HG03095 (cell line): ENCODE measurements around the gene IFNAR2.
"Not testable (repeated sequence)": the region's sequence is repeated elsewhere in the genome, so short reads cannot be mapped to it uniquely, and the experiment has no call there.

Source experiments
- ATAC-seq: cut with Tn5 transposase; IDR thresholded peaks from one replicate; pipeline ENCODE4 v1.9.1; 2021; ENCODE audit warnings: moderate library complexity; ENCODE audit not compliant: unreplicated experiment

The IFNAR2 gene

DNA sequence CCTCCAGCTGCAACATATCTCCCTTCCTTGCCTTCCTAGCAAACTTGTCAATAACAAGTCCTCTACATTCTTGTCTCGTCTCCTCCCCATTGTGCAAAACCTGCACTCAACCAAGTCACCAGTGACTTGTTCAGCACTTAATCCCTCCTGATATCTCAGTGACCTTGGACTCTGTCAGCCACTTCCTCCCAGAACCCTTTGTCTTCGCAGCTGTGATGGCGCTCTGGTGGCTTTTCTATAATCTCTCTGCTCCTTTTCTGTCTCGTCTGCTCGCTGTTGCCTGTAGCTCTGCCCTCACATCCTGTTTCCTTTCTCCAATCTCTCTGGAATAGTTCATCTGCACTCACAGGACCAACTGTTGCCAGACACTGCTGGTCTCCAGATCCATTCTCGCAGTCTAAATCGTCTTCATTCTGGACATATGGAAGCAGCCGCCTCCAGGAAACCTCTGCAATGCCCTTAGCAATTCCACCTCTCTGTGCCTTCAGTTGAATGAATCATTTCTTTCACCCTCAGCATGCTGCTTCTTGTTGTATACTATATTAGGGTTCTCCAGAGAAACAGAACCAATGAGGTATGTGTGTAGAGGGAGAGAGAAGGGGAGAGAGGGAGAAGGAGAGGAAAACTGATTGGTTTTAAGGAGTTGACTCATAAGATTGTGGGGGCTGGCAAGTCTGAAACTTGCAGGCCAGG, 17.4 kb upstream of the IFNAR2 start:
- ATAC-seq: no peak

DNA sequence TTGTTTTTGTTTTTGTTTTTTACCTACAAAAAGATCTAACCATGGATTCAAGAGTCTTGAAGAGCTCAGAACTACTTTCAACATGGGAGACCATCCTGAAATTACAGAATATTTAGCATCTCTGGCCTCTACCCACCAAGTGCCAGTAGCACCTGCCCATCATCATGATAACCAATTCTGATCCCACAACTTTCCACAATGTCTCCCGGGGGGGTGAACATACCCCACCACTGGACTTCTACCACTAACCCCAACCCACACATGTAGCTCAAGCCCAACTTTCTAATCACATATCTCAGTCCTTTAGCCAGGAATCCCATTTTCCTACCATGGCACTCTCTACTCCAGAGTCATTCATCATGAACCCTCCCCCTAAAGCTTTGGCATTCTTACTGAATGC, 15.7 kb upstream of the IFNAR2 start:
- ATAC-seq: no peak

DNA sequence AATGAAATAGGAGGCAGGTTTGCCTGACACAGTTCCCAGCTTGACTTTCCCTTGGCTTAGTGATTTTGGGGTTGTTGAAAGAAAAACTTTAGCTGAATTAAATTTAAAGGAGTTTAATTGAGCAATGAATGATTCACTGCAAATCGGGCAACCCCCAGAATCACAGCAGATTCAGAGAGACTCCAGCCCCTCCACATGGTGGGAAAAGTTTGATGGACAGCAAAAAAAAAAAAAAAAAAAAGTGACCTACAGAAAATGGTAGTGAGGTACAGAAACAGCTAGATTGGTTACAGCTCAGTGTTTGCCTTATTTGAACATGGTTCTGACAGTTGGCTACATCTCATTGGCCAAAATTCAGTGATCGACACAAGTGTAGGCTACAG, 12.6 kb upstream of the IFNAR2 start:
- no peak for ATAC-seq

DNA sequence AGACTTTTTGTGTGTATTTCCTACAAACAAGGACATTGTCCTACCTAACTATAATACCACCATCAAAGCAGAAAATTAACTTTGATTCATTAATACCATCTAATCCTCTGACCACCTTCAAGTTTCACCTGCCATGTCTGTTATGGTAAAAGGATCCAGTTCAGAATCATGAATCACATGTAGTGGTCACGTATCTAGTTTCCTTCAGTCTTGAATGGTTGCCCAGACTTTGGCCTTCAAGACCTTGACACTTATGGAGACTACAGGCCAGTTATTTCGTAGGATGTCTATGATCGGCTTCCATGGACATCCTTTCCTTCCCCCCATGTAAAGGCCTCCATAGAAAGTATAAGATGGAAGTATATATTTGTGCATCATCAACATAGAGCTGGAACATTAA, 10.4 kb upstream of the IFNAR2 start:
- no peak for ATAC-seq

DNA sequence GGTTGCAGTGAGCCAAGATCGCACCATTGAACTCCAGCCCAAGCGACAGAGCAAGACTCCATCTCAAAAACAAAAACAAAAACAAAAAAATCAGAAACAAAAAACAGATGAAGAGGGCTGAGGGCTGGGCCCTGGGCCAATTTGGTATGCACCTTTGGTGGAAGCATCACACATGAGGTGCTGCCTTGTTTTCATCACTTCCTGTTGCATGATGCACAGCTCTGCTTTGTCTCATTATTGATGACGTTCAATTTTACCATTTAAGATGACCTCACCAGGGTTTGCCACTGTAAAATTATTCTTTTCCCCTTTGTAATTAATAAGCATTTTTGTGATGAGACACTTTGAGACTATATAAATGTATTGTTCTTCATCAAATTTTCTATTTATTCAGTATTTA, 9.8 kb upstream of the IFNAR2 start:
- no peak for ATAC-seq

DNA sequence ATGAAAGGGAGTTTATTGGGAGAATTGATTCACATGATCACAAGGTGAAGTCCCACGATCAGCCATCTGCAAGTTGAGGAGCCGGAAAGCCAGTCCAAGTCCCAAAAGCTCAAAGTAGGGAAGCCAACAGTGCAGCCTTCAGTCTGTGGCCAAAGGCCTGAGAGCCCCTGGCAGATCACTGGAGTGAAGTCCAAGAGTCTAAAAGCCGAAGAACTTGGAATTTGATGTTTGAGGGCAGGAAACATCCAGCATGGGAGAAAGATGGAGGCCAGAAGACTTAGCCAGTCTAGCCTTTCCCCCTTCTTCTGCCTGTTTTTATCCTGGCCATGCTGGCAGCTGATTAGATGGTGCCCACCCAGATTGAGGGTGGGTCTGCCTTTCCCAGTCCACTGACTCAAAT, 4.4 kb upstream of the IFNAR2 start:
- ATAC-seq: not testable (repeated sequence)

DNA sequence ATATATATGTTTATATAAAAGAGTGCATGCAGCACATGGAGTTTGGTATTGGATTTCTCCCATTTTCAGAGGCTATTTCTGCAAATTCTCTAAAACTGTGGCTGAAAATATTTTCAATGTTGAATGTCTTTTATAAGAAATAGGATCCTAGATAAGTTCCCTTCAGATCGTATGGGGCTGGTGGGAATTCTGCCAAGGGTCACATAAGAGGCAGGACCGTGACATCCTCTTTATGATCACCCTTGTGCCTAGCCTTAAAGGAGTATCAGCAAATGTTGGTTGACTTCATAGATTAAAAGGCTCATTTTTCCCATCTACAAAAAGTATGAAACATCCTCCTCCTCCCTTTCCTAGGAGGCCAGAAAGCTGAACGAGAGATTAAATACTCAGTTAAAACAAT, 1.3 kb upstream of the IFNAR2 start:
- no peak for ATAC-seq

DNA sequence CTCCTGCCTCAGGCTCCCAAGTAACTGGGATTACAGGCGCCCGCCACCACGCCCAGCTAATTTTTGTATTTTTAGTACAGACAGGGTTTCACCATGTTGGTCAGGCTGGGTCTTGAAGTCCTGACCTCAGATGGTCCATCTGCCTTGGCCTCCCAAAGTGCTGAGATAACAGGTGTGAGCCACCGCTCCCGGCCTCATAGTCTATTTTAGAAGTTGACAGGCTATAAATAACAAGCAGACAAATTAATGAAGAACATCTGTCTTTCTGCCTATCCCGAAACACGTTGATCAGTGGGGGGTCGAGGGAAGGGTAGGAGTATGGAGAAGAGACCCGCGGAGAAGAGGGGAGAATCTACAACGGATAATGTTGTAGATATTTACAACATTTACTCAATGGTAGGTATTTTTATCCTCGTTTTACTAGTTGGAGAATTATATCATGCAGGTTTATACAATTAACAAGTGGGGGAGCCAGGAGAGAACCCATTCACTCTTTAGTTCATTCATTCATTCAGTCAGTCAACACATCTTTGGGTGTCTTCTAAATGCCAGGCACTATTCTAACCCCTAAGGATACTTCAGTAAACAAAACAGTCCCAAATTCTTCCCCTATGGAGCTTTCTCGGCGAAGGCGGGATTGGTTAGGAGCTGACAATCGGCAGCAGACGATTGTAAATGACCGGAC, 497 bp upstream of the IFNAR2 start:
- ATAC-seq: no peak

DNA sequence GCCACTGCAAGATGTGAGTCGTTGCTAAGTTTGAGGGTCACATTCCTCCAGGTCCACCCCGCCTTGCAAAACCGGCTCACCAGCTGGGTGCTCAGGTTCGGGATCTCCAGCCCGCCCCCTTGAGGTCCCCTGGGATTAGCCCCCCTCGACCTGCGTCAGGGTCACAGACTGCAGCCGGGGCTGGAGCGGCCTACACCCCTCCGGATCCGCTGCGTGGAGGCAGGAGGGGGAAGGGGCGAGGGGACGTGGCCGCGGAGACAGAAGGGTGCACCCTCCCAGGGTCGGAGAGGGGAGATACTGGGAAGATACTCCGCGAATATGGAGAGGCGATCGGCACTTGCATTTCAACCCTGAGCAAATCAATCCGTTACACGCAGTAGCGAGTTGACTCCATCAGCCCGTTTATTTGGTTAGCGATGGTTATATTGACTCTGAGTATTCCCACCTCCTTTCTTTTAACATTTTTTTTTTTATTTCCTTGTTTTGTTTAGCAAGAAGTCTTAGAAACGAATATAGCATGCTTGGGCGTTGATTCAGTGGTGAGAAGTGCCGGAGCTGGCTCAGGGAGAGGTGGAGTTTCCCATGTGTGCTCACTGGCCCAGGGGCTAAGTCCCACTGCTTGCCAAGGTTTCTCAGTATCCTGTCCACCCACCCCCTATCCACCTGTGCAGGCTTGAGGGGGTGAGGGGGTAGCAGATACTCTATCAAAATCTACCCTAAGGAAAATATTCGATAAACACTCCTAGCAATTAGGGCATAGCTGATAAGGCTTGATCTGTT, 997 bp downstream of the IFNAR2 start:
- ATAC-seq: peak; percentile 28

DNA sequence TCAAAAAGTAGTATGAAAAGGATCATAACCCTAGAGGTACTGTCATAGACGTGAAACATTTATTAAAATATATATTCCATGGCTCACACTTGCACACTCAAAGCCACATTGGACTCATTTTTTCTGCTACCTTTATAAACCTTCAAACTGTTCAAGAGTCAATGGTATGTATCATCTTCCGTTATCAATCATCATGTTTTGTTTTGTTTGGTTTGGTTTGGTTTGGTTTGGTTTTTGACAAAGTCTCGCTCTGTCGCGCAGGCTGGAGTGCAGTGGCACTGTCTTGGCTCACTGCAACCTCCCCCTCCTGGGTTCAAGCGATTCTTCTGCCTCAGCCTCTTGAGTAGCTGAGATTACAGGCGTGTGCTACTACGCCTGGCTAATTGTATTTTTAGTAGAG, 1.8 kb downstream of the IFNAR2 start:
- no peak for ATAC-seq

DNA sequence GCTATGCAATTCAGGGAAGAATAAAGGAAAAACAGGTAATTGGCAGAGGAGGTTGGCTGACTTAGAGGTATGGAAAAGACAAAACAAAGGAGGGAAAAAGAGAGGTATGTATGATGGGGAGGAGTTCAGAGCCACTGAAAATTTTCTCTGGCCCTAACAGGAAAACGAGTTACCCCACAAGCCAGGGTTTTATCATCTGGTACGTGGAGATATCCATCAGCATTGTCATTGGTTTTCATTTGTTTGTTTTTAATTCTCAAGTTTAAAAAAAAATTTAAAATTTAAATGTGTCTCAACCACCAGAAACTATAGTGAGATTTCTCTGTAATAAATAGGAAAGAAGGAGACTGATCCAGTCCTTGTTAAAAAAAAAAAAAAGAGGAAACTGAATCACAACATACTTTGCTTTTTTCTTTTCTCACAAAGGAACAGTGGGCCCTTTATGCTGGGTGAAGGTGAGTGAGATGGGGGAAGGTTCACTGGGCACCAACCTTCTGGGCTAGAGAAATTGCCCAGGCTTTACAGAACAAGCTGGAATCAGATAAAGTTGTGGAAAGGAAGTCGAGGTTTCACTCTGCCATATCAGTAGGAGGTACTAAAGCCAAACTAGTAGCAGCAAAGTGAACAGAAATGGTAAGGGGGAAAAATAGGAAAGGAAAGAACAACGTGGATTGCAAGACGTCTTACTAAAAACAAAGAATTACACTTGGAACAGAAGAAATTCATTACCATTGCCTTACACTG, 2.7 kb downstream of the IFNAR2 start:
- ATAC-seq: no peak

DNA sequence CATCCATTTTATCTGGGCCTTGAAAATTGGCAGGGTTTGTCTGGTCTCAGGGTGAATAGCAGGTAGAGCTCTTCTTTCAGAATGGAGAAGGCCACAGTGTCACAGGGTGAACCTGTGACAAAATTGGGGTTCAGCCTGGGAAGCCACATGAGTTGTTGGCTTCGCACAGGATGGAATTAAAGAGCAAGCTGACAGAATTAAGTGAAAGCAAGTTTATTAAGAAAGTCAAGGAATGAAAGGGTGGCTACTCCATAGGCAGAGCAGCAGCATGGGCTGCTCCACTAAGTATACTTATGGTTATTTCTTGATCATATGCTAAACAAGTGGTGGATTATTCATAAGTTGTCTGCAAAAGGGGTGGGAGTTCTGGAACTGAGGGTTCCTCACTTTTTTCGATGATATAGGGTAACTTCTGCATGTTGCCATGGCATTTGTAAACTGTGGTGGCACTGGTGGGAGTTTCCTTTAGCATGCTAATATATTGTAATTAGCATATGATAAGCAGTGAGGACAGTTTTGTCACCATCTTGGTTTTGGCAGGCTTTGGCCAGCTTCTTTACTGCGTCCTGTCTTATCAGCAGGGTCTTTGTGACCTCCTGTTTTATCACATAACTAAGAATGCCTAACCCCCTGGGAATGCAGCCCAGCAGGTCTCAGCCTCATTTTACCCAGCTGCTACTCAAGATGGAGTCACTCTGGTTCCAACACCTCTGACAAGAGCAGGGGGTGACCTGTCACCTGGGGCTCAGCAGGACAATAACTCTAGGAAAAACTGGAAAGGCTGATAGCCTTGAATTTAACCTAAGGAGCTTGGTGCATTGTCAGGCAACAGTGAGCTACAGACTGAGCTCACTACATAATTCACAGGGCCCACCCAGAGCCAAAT, 5.1 kb downstream of the IFNAR2 start:
- no peak for ATAC-seq

DNA sequence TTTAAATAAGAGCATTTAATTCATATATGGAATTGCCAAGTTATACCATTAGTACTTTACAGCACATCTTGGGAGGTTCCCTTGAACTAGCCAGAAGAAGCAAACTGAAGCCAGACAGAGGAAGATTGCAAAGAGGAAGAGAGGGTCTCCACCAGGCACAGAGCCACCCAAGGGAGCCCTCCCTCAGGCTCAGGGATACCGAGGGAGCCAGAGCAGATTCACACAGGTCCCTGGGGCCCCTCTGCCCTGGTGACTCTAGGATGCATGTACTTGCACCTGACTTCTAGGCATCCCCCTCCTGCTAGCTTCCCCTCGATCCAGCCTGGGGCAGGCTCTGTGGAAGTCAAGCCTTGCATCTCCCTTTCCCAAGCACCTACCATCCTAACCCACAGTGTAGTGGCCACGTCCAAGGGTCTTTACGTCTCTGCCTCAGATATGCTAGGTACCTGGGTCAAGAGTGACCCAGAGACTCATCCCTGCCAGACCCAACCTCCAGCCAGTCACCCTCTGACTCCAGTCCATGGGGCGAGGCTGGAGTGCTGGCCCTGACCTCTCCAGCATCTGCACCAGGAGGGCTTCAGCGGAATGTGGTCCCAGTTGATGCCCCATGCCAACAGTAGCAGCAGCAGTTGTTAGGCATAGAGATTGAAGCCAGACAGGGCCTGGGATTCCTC, 6.4 kb downstream of the IFNAR2 start:
- ATAC-seq: no peak

DNA sequence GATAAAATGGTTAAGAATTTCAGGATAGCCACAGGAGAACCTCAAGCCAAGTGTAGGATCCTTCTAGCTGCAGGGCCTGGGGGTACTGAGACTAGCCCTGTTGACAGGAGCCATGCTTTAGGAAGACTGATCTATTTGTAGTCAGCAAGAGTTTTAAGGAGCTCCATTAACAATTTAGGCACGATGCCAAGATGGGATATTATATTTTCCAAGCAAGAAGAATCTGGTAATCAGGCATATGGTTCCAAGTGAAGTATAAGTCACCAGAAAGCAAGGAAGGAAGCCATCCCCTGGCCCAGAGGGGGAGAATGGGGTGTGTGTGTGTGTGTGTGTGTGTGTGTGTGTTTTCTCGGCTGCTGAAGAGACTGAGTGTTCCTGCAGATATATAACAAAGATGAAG, 7.0 kb downstream of the IFNAR2 start:
- no peak for ATAC-seq

DNA sequence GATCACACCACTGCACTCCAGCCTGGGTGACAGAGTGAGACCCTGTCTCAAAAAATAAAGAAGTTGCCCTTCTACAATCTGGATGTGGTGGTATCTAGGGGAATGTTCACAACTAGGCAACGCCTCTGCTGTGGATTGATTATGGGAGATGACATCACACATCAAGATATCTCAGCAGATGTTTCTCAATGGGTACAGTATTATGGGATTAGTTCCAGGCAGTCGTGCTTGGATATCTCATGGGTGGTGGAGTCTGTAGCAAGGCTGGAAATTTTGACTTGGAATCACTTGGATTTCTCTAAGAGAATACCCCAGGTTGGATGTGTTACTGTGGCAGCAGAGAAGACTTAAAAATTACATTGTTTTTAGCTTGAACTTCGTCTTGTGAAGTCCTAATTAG, 7.7 kb downstream of the IFNAR2 start:
- no peak for ATAC-seq

DNA sequence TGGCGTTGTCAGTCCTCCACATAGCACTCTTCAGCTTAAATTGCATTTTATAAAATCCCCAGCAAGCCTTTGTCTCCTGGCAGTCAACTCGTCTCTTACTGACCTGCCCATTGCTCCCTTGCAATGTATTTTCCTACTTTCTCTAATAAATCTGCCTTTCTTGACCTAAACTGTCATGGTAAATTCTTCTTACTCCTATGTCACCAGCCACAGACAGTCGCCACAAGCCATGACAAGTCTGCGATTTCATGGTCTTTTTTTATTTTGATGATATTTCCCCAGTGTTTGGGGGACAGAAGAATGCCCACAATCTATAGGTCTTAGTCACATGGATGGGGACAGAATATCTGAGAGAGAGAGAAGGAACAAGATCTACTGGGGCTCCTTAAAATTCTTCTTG, 8.4 kb downstream of the IFNAR2 start:
- peak; percentile 20 for ATAC-seq

DNA sequence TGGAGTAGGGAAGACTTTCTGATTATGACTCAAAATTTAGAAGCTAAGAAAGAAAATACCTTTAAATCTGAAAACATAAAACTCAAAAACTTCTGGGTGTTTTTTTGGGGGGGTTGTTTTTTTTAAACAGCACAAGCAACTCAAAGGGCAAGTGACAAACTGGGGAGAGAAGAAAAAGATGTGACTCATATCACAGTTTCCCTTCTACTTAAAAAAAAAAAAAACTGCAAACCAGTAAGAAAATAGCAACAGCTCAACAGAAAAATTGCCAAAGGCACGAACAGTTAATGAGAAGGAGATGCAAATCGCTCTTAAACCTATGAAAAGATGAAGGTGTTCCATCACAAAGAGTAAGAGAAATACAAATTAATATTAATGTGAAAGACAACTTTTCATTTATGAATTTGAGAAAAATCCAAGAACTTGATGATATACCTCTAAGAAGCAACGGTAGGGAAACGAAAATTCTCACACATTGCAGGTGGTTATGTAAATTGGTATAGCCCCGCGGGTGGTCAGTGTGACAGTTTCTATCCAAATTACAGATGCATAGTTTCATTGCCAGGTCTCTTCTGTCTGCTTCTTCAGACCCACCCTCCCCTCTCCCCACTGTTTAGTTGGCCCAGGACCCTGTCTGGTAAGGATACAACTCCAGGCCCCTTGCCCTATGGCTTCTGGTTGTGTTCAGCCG, 9.0 kb downstream of the IFNAR2 start:
- peak; percentile 78 for ATAC-seq

DNA sequence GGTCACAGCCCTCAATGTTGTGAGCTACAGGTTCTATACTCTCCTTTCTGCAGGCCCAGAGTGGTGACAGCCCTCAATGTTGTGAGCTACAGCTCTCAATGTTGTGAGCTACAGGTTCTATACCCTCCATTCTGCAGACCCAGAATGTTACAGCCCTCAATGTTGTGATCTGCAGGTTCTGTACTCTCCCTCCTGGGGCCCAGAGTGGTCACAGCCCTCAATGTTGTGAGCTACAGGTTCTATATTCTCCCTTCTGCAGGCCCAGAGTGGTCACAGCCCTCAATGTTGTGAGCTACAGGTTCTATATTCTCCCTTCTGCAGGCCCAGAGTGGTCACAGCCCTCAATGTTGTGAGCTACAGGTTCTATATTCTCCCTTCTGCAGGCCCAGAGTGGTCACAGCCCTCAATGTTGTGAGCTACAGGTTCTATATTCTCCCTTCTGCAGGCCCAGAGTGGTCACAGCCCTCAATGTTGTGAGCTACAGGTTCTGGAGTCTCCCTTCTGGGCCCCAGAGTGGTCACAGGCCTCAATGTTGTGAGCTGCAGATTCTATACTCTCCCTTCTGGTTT, 9.9 kb downstream of the IFNAR2 start:
- ATAC-seq: not testable (repeated sequence)

DNA sequence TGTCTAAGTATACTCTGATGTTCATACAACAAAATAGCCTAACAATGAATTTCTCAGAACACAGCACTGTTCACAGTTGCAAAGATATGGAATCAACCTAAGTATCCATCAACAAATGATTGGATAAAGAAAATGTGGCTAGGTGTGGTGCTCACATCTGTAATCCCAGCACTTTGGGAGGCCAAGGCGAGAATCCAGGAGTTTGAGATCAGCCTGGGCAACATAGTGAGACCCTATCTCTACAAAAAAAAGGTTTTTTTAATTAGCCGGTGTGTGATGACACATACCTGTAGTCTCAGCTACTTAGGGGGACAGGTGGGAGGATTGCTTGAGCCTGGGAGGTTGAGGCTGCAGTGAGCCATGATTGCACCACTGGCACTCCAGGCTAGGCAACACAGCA, 10.7 kb downstream of the IFNAR2 start:
- no peak for ATAC-seq
